LoVo (cell line): ENCODE measurements around the gene VSIG2.
A peak's percentile ranks its signal among the peaks of the same experiment; 100 is the strongest.

Experiments used
- DNase-seq: peaks from one replicate; pipeline ENCODE4 v3.0.0-alpha.2; 2016; ENCODE audit warnings: low spot score

Gene VSIG2

GRCh38 chr11:124748481-124749343 is 3.3 kb downstream of the VSIG2 start:
- DNase-seq, result no peak

- no peak for DNase-seq
Observed at GRCh38 chr11:124748100-124748418, 4.0 kb downstream of the VSIG2 start.

GRCh38 chr11:124747406-124748099 is 4.5 kb downstream of the VSIG2 start:
- no peak for DNase-seq

GRCh38 chr11:124746621-124747243 is 5.3 kb downstream of the VSIG2 start:
- peak; percentile 88 for DNase-seq

- peak; percentile 52 for DNase-seq
Observed at GRCh38 chr11:124745835-124746620, 6.0 kb downstream of the VSIG2 start.

GRCh38 chr11:124745270-124745834 is 6.7 kb downstream of the VSIG2 start:
- no peak for DNase-seq

GRCh38 chr11:124743050-124743449 is 9.0 kb downstream of the VSIG2 start:
- DNase-seq, result no peak

- DNase-seq, result no peak
Observed at GRCh38 chr11:124742555-124742954, 9.5 kb downstream of the VSIG2 start.

- DNase-seq, result peak; percentile 22
Observed at GRCh38 chr11:124740277-124740882, 11.7 kb downstream of the VSIG2 start.

- peak; percentile 86 for DNase-seq
Observed at GRCh38 chr11:124739479-124740276, 12.4 kb downstream of the VSIG2 start, which contains the start of gene NRGN. Gene NRGN, plus strand, starts transcription at chr11:124739942. Its CDS starts 143 bp downstream, at chr11:124740085.

- no peak for DNase-seq
Observed at GRCh38 chr11:124738713-124739478, 13.2 kb downstream of the VSIG2 start.

- DNase-seq, result no peak
Observed at GRCh38 chr11:124737638-124738305, 14.3 kb downstream of the VSIG2 start.

- DNase-seq, result no peak
Observed at GRCh38 chr11:124736736-124737135, 15.3 kb downstream of the VSIG2 start.

- no peak for DNase-seq
Observed at GRCh38 chr11:124732230-124732629, 19.8 kb downstream of the VSIG2 start.

GRCh38 chr11:124729571-124729970 is 22.5 kb downstream of the VSIG2 start:
- no peak for DNase-seq

GRCh38 chr11:124728134-124728533 is 23.9 kb downstream of the VSIG2 start:
- no peak for DNase-seq

- no peak for DNase-seq
Observed at GRCh38 chr11:124727474-124727873, 24.6 kb downstream of the VSIG2 start.

GRCh38 chr11:124725719-124726105 is 26.3 kb downstream of the VSIG2 start:
- no peak for DNase-seq
